DMS53 treated with DMSO at 0.1 percent for 48 hours (cell line): ENCODE measurements around the gene STOML3.
"Not testable (repeated sequence)": the region's sequence is repeated elsewhere in the genome, so short reads cannot be mapped to it uniquely, and the experiment has no call there.

Source experiments
- DNase-seq: peaks from one replicate; lab custom pipeline; 2025; ENCODE audit not compliant: unreplicated experiment; lab: John Stamatoyannopoulos, UW

STOML3 gene, protein sequence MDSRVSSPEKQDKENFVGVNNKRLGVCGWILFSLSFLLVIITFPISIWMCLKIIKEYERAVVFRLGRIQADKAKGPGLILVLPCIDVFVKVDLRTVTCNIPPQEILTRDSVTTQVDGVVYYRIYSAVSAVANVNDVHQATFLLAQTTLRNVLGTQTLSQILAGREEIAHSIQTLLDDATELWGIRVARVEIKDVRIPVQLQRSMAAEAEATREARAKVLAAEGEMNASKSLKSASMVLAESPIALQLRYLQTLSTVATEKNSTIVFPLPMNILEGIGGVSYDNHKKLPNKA

DNA sequence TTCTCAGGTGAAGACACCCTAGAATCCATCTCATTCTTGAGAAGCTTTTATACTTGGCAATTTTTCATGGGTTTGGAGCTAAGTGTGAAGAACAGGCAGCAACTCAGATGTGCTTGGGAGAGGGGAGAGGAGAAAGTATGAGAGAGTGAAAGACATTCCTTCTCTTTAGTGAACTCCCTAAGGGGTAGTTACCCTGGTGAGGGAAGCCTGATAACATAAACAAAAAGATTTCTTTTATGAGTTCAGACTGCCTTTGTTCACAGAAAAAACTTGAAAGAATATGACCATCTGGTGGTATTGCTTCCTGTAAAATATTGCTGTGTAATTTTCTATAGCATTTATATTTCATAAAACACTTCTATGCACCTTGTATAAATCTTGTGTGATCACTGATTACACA lies at the start of gene STOML3:
STOML3 (minus strand) TSS at position 139 of the 400 bp plus-strand sequence; CDS start at position 29, 110 bp downstream.
- no peak for DNase-seq

DNA sequence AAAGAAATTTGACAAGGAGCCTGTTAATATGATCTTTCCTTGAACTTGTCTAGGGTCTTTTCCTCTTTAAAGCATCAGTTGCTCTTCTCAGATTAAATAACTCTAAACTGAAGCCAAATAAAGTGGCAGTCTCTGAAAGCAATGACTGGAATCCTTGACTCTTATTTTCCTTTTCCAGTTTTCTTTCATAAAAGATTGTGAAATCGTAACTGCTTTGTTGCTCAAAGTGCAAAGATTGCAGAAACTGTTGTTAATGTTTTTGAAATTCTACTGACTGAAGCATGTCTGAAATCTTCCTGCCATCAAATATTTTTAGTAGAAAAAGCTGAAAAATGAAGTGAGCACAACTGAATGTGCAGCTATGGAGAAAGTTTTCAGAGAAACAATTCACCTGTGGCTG lies 49.6 kb upstream of the STOML3 start:
- DNase-seq = no peak

DNA sequence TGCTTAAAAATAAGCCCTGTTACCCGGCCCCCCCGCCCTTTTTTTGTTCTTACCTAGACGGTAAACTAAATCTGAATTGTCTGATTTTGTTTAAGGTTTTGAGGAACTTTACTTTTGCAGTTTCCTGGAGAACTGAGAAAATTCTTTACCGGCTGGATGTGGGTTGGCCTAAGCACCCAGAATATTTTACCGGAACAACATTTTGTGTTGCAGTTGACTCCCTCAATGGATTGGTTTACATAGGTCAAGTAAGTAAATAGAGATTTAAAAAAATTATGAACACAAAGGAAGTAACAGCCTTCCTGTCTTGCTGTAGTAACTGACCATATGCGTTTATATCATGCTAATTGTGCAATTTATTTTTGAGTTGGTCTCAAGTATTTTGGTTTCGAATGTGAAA lies 48.4 kb upstream of the STOML3 start:
- no peak for DNase-seq

DNA sequence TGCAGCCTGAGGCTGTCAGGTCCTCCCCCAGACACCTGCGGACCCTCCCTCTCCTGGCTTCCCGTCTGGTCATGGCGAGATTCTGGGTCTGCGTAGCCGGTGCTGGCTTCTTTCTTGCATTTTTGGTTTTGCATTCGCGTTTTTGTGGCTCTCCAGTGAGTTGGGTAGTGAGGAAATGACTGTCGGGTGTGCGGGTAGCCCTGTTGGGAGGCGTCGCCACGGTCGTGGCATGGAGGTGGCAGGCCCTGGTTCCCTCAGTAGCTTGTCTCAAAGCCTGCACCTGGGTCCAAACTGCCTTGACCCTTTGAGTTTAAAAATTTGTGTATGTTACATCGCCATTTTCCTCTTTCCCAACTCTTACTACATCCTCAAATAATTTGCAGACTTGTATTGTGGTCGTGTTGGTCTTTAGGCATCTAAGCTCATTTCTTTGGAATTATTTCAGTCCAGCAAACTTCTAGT lies 48.0 kb upstream of the STOML3 start:
- no peak for DNase-seq

DNA sequence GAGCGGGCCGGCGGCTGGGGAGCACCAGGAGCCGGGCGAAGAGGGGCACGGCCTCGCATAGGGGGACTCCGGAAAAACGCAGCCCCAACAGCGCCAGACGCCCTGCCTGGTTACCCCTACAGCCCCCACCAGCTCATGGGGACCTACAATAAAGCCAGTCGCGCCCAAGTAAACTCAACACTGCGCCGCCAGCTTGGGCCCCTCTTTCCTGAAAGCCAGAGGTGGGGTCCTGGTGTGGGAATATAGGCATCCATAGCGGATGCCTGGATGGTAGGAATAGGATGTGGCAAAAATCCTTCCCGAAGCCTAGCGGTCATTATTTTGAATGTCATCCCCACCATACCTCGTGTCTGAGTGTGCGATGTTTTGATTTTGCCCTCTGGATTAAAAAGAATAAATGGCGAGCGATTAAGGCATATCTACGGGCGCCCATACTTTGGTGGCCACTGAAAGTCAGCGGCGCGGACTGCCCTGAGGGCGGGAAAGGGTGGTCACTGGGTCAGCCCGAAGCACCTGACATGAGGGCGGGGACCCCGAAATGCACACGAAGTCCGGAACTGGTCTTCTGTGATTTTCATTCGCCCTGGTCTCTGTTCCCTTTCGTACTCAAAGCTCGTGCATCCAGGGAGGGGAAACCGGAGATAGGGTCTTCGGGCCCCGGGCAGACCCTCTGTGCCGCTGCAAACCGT lies 47.4 kb upstream of the STOML3 start, which contains the start of the genes NHLRC3 and PROSER1:
NHLRC3 (plus strand) TSS at position 577 of the 689 bp plus-strand sequence. CDS start 184 bp downstream, outside the sequence.
PROSER1 (minus strand) TSS at position 210 of the 689 bp plus-strand sequence. CDS start 847 bp downstream, outside the sequence.
- DNase-seq = peak; percentile 84

DNA sequence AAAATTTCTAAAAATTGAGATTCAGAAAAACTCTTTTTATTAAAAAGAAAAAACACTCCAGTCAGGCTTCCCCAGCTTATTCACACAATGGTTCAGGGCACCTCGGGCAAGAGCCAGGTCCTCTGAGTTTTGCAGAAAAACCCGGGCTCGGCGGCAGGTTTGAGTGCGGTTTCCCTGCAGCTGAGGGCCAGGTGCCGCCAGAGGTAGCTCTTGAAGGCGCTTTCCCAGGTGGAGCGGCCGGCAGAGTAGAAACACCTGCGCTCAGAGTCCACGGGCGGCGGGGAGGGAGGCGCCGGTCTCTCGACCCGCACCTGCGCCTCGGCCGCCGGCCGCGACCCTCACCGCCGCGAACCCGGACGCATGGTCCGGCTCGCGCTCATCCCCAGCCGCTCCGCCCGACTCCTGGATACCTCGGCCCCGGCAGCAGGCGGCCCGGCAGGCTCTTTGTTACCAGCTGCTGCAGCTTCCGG lies 46.8 kb upstream of the STOML3 start:
- peak; percentile 73 for DNase-seq

DNA sequence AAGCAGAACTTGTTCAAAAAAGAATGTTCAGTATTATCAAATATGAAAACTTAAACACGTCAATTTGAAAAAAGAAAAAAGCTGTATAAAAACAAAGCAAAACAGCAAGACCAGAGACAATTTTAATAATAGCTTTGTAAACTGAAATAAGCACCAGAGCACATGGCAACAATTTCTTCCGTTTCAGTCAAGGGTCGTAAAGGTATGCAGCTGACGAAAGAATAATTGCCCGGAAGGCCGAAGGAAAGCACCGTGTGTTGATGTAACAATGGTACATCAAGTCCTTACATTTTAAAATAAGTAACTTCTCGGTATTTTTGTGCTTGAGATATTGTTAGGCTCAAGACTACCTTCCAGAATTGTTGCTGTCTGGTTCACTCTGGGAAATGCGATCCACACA lies 45.6 kb upstream of the STOML3 start:
- DNase-seq = peak; percentile 10

DNA sequence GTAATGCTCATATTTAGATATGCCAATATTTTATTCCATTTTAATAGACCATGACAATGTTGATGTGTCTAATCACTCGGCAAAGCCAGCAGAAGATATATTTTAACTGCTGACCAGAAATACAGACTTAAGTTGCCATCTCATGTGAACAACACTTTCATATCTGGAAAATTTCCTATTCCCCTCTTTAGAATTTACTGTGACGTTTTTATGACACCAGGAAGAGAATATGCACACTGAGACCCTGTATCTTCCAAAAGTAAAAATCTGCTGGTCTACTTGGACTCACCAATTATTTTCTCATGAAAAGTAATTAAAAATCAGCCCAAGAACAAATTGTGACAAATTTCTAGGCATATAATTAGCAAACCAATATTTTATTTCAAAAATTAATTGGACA lies 45.2 kb upstream of the STOML3 start:
- no peak for DNase-seq

DNA sequence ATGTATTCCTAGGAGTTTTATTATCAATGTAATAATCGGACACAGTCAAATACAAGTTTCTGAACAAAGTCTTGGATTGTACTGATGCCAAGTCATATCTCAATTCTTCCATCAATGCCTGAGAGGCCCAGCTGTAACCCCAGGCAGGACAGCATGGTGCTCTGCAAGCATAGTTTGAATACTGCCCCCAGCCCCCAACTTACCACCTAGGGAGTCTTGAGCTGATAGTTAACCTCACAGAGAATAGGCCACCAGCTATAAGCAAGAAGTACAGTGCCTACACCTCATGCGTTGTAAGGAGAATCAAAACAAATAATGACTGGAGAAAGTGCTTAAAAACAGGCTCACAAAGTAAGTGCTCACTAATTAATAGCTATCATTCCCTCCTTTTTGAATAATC lies 44.6 kb upstream of the STOML3 start:
- no peak for DNase-seq

DNA sequence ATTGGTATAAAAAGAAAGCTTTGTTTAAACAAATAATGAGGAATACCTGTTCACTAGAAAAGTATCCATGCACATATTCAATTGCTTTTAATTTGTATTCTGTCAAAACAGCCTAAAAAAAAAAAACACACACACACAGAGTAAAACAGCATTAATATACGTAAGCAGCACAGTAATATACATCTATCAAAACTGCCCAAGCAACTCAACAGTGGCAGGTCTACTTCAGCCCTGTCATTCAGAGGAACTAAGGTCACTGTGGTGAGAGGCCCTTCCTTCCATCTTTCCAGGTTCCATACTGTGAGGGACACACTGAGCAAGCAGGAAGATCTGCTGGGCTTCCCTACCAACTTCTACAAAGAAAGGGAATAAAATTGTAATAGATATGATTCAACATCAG lies 43.5 kb upstream of the STOML3 start:
- no peak for DNase-seq

DNA sequence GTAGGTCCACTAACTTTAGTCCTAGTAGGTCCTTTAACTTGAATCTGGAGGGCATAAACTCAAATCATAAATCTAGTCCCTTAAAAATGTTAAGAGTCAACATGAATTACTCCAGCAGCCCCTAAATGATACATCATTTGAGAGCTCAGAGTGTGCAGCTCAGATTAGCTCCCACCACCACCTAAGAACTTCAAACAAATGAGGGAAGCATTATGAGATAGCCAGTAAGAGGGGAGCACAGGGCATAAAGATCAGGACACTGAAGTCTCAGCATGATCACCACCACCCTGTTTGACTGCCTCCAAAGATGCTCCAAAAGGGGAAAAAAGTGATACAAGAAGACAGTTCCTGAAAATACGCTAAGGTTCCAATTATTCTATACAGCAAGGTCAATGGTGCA lies 41.5 kb upstream of the STOML3 start:
- no peak for DNase-seq

DNA sequence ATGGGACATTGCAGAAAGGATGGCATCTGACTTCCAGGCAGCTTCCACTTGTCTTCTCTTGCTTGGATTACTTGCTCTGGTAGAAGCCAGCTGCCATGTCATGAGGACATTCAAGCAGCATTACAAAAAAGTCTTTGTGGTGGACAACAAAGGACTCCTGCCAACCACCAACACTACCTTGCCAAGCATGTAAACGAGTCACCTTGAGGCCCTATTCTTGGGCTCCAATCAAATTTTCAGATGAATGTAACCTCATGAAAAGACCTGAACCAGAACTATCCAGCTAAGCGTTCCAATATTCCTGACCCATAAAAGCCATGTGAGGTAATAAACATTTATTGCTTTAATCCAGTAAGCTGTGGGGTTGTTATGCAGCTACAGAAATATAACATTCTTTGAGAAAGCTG lies 34.8 kb upstream of the STOML3 start:
- no peak for DNase-seq

DNA sequence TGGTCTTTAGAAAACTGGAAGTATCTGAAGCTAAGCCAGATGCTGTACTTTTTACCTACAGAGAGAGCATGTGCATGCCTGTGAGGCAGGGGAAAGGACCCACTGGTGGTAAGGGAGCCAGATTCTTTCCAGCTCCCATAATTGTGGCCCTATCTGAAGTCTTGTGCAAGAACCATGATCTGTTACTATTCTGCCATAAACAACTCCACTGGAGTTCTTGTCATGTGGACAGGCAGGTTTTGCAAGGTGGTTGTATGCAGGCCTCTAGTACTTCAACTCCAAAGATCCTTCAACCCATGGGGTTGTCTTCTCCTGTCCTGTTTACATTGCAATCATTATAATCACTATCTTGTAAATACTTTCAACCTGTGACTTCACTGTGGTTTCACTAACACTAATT lies 33.1 kb upstream of the STOML3 start:
- peak; percentile 44 for DNase-seq

DNA sequence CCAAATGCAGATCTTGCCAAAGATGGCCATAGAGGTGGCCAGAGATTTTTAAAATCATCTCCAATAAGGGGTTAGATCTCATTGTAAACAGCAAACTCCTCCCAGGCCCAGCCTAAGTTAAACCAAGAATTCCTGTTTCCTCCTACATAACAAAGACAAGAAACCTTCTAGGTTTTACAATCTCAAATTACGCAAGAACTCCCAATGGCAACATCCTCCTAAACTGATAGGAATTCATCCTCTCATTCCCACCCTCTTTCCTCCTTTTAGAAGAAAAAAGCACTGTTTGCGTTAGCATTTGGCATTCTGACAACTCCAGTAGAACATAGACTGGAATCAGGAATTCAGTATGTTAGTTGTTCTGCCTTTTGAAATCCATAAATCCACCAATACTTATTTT lies 32.7 kb upstream of the STOML3 start:
- DNase-seq = no peak

DNA sequence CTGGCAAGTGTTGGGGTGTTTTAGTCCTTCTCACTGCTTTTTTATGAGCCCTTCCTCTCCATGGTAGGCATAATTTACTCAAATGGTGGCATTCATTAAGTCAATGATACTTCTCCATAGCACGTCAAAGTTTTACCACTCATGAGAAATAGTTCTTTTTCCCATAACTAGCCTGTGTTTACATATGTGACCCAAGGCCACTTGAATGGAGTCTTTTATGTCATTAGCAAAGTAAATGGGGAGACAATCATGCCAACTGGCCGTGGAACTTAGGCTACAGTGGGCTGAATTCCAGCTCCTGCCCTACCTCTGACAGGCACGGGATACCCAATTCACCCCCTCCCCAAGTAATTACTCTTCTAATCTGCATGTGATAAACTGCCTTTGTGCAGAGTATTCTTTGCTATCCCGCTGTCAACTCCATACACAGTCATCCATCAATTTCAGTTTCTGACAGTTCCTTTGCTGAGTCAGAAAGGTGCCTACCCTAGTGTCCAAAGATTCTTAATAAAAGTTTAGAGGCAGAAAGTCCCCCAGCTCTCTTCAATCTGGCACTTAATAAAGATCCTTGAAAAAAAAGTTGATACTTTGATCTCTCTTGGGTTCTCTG lies 30.3 kb upstream of the STOML3 start:
- no peak for DNase-seq

DNA sequence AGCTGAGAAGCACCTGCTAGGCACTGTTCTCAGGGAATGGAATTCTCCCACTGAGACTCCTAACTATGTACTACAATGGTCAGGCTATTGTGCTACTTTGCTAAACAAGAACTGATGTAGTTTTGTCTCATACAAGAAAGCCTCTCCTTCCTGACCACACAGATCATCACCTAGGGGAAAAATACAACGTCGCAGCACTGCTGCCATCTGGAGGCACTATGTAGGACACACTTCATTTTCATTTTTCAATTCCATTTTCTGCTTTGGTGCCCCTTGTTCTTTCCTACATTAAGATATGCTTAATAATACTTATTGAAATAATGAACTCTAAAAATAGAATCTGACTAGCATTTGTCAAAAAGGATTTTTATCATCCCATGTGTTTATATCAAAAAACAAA lies 26.2 kb upstream of the STOML3 start:
- DNase-seq = peak; percentile 48

DNA sequence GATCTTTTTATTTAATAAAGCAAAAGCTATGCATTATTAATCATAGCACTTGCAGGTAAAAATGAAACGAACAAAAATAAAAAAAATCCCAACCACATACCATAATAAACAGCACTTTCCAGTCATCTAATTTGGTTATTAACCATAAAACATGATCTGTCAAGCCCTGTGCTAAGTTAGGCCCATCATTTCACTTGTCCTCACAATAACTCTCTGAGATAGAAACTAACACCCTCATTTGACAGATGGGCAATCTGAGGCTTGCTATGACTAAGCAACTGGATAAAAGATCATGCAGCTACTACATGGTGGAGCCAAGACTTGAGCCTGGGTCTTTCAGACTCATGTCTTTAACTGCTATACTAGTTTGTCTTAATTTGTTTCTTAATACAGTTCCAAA lies 25.5 kb upstream of the STOML3 start:
- no peak for DNase-seq

DNA sequence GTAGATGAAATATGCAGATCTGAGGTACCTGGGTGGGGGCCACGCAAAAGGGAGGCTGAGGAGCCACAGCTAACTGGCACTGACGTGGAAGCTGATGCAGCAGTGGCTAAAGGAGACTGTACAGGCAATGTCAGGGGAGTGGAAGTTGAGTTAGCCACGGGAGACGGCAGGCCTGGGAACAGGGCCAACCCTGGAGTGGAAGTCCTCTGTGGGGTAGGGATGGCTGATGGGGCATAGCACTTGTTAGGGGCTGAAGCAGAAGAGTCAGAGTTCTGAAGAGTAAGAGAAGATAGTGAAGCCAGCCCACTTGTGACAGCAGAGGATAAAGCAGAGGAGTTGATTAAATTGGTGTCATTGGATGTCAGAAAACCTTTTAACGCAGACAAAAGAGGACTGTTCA lies 22.8 kb upstream of the STOML3 start:
- DNase-seq = no peak

DNA sequence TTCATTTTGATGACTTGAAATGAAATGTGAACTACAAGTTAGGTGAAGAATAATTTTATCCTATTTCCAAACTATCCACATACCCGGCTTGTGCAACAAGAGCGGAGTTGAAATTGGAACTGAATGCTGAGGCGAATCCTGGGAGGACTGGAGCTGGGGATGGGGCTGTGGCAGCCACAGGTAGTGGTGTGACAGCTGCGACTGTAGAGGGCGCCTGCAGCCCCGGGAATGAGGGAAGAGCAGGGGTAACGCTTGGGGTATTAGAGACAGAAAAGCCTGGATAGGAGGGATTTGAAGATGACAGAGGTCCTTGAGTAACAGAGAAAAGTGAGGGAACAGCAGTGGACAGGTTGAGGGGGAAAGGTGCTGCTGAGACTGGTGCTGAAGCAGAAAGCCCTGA lies 22.0 kb upstream of the STOML3 start:
- DNase-seq = no peak

DNA sequence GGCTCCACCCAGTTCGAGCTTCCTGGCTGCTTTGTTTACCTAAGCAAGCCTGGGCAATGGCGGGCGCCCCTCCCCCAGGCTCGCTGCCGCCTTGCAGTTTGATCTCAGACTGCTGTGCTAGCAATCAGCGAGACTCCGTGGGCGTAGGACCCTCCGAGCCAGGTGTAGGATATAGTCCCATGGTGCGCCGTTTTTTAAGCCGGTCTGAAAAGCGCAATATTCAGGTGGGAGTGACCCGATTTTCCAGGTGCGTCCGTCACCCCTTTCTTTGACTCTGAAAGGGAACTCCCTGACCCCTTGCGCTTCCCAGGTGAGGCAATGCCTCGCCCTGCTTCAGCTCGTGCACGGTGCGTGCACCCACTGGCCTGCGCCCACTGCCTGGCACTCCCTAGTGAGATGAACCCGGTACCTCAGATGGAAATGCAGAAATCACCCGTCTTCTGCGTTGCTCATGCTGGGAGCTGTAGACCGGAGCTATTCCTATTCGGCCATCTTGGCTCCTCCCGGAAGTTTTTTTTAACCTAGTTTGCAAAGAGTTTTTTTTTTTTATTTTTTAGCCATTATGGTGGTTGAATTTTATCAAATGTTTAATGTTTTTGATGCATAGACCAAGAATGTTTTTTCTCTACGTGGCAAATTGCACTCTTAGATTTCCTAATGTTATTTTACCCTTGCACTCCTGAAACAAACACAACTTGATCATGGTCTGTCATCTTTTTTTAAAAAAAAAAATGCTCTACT lies 15.9 kb upstream of the STOML3 start:
- DNase-seq = not testable (repeated sequence)

DNA sequence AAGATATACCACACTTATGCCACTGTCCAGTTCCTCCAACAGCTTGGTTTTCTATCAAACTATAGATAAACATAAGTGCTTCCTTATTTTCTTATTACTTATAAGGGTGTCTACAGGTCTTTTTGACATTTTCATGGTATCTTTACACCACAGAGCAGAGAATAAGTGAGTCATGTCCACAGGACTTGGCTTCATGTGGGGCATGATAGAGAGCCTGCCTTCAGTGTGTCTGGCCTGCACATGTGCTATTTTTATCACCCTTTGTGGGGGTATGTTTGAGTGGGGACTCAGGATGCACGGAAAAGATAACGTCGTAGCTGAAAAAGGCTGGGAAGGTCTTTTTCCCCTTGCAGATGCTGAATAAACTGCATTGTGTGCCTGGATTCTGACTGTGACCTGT lies 8.1 kb upstream of the STOML3 start:
- DNase-seq = no peak
